Measurements from ENCODE around the gene LPP.

Gene LPP

DNA sequence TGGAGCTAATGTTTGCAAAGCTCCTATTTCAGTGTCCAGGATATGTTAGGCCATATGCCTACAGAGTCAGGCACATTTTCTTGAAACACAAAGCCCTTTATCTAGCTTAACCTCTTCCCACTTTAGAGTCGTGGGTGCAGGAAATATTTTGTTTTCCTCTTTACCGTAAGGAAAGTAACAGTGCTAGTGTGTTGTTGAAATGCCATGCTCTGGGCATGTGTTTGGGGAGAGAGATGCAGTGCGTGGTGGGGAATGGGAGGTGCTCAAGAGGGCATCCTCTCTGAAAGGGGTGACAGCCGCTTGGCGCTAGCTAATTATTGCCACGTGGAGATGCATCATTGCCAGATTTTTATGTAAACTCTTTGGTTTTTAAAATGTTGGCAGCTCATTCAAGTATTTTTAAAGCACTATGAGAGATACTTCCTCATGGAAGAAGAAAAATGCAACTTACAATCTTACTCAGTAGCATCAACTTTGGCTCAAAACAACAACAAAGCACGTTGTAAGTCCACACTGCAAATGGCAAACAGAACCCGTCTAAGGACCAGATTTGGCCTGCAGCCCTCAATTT, 152.6 kb downstream of the LPP start:
- TF ChIP-seq, protein P1, sequence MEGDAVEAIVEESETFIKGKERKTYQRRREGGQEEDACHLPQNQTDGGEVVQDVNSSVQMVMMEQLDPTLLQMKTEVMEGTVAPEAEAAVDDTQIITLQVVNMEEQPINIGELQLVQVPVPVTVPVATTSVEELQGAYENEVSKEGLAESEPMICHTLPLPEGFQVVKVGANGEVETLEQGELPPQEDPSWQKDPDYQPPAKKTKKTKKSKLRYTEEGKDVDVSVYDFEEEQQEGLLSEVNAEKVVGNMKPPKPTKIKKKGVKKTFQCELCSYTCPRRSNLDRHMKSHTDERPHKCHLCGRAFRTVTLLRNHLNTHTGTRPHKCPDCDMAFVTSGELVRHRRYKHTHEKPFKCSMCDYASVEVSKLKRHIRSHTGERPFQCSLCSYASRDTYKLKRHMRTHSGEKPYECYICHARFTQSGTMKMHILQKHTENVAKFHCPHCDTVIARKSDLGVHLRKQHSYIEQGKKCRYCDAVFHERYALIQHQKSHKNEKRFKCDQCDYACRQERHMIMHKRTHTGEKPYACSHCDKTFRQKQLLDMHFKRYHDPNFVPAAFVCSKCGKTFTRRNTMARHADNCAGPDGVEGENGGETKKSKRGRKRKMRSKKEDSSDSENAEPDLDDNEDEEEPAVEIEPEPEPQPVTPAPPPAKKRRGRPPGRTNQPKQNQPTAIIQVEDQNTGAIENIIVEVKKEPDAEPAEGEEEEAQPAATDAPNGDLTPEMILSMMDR (IDR thresholded peaks at IDR 0.05) = no peak
- no peak for TF ChIP-seq ZFX (IDR thresholded peaks at IDR 0.05; ENCODE audit: borderline replicate concordance)

DNA sequence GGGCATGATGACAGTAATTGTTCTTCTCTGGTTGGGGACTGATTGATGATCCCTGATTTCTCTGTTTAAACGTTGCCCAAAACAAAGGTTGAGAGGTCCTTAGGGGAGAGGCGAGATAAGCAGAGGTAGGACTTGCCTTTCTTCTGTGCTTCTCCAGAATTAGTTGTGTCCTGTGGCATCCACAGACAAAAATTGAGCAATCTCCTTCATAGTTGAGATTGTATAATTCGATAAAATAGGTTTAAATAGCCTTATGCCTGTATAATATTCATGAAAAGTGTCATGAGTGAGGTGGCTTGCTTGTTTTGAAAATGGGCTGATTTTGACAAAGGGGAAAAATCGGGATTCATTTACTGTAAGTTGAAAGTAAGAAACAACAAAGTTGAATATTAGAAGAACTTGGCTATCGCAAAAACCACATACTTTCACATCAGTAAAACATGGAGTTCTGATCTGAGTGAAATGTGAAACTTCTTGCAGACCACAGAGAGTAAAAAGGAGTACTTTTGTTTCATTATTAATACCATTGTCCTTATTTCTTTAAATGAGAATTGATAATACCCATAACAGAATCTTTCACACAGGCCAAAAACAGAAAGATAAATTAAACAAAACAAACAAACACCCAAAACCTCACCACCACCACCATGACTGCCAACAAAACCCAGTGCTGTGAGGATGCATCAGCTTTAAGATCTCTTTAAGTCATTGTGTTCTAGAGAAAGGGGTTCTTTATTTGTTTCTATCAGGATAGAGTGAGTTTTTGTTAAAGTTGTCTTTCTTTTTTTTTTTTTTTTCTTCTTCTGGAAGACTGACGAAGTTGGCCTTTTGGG, 155.7 kb downstream of the LPP start:
- TF ChIP-seq, protein P1 (IDR thresholded peaks at IDR 0.05) = no peak
- H3K27ac ChIP-seq = no peak overlapping the region

More for the DNA sequence above, 152.6 kb downstream of the LPP start:
- no peak overlapping the region for H3K27ac ChIP-seq

DNA sequence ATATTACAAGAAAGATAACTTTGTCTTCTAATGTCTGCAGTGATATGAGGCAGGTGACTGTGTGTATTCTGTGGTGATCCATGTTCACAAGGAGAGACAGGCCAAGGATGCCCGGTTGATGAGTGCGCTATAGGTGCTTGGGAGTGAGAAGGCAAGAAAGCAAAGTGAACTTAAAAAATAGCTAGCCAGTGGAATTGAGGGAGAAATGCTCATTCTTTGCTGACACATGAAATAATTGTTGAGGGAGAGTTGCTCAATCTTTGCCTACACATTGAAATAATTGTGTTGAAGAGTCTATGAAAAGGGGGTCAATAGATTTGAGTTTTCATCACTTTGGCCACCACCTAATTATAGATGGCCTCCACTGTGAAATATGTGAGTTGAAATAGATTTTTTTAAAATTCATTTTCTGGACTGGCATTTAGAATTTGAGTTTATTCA, 156.3 kb downstream of the LPP start:
- H3K27ac ChIP-seq = no peak overlapping the region
- TF ChIP-seq, protein P1 (IDR thresholded peaks at IDR 0.05) = no peak
- no peak for TF ChIP-seq ZFX (IDR thresholded peaks at IDR 0.05; ENCODE audit: borderline replicate concordance)

- TF ChIP-seq, protein P1 (IDR thresholded peaks at IDR 0.05) = no peak
- no peak for TF ChIP-seq ZFX (IDR thresholded peaks at IDR 0.05; ENCODE audit: borderline replicate concordance)
- no peak overlapping the region for H3K27ac ChIP-seq
Measured at GRCh38 chr3:188315553-188315952, 161.6 kb downstream of the LPP start.

GRCh38 chr3:188316021-188316722, 162.2 kb downstream of the LPP start:
- H3K27ac ChIP-seq = no peak overlapping the region
- TF ChIP-seq, protein P1 (IDR thresholded peaks at IDR 0.05) = no peak
- no peak for TF ChIP-seq ZFX (IDR thresholded peaks at IDR 0.05; ENCODE audit: borderline replicate concordance)

GRCh38 chr3:188316723-188317070, 162.7 kb downstream of the LPP start:
- no peak overlapping the region for H3K27ac ChIP-seq
- no peak for TF ChIP-seq ZFX (IDR thresholded peaks at IDR 0.05; ENCODE audit: borderline replicate concordance)
- TF ChIP-seq, protein P1 (IDR thresholded peaks at IDR 0.05) = no peak

- no peak overlapping the region for H3K27ac ChIP-seq
Measured at GRCh38 chr3:188319569-188319968, 165.6 kb downstream of the LPP start.

More at GRCh38 chr3:188319569-188319968, 165.6 kb downstream of the LPP start:
- no peak for TF ChIP-seq ZFX (IDR thresholded peaks at IDR 0.05; ENCODE audit: borderline replicate concordance)

All from 22Rv1 (cell line).